Ectodermal cell (in vitro differentiated cells): ENCODE results near the gene TMEM150B.

Experiments used
- H3K27ac ChIP-seq: 2 replicates; pipeline ENCODE4 v1.7.0; 2013; ENCODE audit warnings: mild to moderate bottlenecking, low read depth, low read length; ENCODE audit not compliant: insufficient read depth, poor library complexity, severe bottlenecking
- H3K27me3 ChIP-seq: 2 replicates; pipeline ENCODE4 v1.7.0; 2013; ENCODE audit warnings: mild to moderate bottlenecking, low read length; ENCODE audit not compliant: insufficient read depth, control insufficient read depth, poor library complexity, severe bottlenecking
- H3K36me3 ChIP-seq: one replicate; pipeline ENCODE4 v1.7.0; 2013; ENCODE audit warnings: low read length; ENCODE audit not compliant: control insufficient read depth, insufficient read depth
- H3K4me1 ChIP-seq: one replicate; pipeline ENCODE4 v1.7.0; 2013; ENCODE audit warnings: low read length; ENCODE audit not compliant: control insufficient read depth, insufficient read depth
- H3K4me3 ChIP-seq: 2 replicates; pipeline ENCODE4 v1.7.0; 2013; ENCODE audit warnings: low read depth, low read length, control low read depth; ENCODE audit not compliant: insufficient read depth
- H3K9me3 ChIP-seq: 2 replicates; pipeline ENCODE4 v1.7.0; 2013; ENCODE audit warnings: mild to moderate bottlenecking, low read length, moderate library complexity; ENCODE audit not compliant: control insufficient read depth
- WGBS, 2 experiments: methylation state at CpG; one replicate each; pipeline ENCODE4 v1.1.7; 2013; ENCODE audit warnings: missing lambda C conversion rate in 2 of 2; 5-methylcytosine and 5-hydroxymethylcytosine counted together

The TMEM150B gene

DNA sequence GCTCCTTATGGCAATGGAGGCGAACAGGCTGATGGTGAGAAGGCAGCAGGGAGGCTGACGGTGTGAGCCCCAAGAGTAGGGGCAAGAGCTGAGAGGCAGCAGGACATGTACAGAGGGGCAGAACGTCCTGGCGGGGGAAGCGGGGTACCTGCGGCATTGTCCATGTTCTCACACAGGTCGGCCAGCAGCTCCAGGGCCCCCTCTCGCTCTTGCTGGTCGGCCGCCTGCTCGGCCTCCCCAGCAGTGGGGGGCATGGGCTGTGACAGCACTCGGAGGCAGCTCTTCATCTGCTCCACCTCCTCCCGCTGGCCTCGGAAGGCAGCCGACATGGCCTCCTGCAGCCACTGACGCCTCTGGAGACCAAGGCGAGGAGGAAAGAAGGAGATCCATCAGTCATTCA, 47.6 kb downstream of the TMEM150B start:
- Histone ChIP-seq H3K36me3 (peaks cover 9% of the 10 kb centered on the region), H3K27ac (no peak overlapping the region), H3K4me1 (peaks cover 18% of the 10 kb centered on the region), H3K9me3 (no peaks in the 10 kb centered on the region), H3K27me3 (no peaks in the 10 kb centered on the region), H3K4me3 (no peak overlapping the region)
- WGBS, 2 experiments = 87 to 88% methylated on average over 17 of the region's 17 CpGs

DNA sequence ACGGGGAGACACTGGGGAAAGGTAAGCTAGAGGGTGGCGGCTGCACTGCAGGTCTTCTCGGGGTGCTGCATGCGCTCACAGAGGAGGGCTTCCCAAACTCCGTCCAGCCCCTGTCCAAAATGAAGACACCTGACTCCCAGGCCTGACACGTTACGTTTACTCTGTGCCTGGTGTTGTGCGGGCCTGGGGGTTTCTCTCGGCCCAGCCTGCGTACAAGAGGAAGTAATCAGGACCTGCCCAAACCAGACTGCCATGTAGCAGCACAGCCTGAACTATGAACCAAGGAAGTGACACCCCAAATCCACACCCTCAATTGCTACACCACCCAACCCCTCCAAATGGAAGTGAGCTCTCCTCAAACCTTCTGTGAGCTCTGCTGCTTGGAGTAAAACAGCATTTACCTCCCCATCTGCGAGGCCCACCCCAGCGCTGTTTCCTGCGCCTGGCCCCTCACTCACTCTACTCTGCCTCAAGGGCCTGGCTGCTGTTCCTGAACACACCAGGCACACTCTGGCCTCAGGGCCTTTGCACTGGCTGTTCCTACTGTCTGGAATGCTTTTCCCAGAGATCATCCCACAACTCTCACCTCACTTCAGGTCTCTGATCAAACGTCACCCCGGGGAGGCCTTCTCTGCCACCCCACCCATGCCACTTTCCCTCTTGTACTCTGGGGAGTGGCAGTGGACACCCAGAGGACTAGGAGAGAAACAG, 48.3 kb downstream of the TMEM150B start:
- H3K4me1 ChIP-seq = peaks cover 18% of the 10 kb centered on the region
- no peaks in the 10 kb centered on the region for H3K27me3 ChIP-seq
- 96% methylated on average over 15 of the region's 15 CpGs for WGBS, 2 experiments
- no peaks in the 10 kb centered on the region for H3K9me3 ChIP-seq
- H3K36me3 ChIP-seq = peaks cover 9% of the 10 kb centered on the region
- no peak overlapping the region for H3K4me3 ChIP-seq
- no peak overlapping the region for H3K27ac ChIP-seq

DNA sequence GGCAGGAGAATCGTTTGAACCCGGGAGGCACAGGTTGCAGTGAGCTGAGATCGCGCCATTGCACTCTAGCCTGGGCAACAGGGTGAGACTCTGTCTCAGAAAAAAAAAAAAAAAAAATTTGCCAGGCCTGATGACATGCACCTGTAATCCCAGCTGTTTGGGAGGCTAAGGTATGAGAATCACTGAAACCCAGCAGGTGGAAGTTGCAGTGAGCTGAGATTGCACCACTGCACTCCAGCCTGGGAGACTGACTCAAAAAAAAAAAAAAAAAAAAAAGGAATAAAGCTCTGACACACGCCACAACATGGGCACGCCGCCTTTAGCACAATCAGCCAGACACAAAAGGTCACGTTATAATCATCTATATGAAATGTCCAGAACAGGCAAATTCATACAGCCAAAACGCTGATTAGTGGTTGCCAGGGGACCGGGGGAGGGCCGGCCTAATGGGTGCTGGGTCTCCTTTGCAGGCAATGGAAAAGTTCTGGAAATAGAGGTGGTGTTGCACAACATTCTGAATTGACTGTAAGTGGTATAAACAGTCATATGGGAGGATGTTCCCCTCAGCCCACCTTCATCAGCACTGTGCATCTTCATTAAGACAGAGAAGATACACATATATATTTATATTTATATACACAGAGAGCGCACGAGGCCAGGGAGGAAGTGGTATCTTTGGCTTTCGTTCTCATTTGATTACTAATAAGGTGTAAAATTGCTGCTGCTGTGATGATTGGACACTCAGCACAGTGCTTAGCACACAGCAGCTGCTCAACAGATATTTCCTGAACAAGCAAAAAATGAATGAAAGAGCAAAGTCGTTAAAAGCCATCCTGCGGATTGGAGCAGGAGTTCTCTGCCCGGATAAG, 49.1 kb downstream of the TMEM150B start:
- H3K27me3 ChIP-seq = no peaks in the 10 kb centered on the region
- peaks cover 9% of the 10 kb centered on the region for H3K36me3 ChIP-seq
- 94 to 96% methylated on average over 17 of the region's 17 CpGs for WGBS, 2 experiments
- no peak overlapping the region for H3K27ac ChIP-seq
- no peaks in the 10 kb centered on the region for H3K9me3 ChIP-seq
- no peak overlapping the region for H3K4me3 ChIP-seq
- peaks cover 18% of the 10 kb centered on the region for H3K4me1 ChIP-seq

DNA sequence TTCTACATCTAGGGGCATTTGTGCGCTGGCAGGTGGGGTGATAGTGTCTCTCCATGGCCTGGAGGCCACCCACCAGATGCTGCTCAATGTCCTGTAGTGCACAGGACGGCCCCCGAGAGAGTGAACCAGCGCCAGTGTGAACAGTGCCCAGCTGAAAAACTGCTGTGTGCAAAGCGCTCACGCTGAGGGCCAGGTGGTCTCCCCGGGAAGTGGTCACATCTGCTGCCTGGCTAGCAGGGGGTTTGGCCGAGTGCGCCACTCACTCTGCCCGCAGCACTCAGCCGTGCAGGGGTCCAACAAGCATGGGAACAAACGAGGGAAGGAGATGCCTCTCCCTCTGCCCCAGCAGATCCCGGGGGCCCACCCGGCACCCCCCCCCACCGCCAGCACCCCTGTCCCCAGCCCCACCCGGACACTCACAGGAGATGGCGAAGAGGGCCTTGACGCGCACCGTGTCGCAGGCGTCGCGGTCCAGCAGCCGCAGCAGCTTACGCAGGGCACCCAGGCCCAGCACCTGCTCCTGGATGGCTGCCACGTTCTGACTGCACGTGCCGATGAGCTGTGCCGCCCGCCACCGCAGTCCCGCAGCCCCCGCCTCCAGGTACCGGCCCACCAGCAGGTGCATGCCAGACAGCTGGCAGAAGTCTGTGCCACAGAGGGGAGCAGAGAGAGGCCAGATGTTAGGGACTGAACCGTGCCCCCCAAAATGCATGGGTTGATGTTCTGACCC, 51.0 kb downstream of the TMEM150B start:
- peaks cover 9% of the 10 kb centered on the region for H3K36me3 ChIP-seq
- no peak overlapping the region for H3K27ac ChIP-seq
- H3K27me3 ChIP-seq = no peaks in the 10 kb centered on the region
- no peaks in the 10 kb centered on the region for H3K9me3 ChIP-seq
- peaks cover 11% of the 10 kb centered on the region for H3K4me1 ChIP-seq
- WGBS, 2 experiments = 95 to 96% methylated on average over 36 of the region's 36 CpGs
- H3K4me3 ChIP-seq = no peak overlapping the region

DNA sequence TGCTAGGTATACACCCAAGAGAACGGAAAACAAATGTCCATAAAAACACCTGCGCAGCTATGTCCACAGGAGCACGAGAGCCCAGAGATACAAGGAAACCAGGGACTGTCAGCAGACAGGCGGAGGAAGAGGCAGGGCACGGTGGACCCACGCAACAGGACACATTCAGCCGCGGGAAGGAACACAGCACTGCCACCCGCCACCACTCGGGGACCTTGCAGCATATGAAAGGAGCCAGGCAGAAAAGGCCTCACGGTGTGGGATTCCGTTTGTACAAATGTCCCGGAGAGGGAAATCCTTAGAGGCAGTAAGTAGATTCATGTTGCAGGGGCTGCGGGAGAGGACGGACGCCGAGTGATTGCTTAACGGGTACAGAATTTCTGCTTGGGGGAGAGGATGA, 53.0 kb downstream of the TMEM150B start:
- H3K4me3 ChIP-seq = no peak overlapping the region
- H3K27me3 ChIP-seq = no peaks in the 10 kb centered on the region
- no peaks in the 10 kb centered on the region for H3K9me3 ChIP-seq
- H3K27ac ChIP-seq = no peak overlapping the region
- 92 to 94% methylated on average over 18 of the region's 18 CpGs for whole genome bisulfite sequencing, 2 experiments
- H3K36me3 ChIP-seq = peaks cover 9% of the 10 kb centered on the region
- no peaks in the 10 kb centered on the region for H3K4me1 ChIP-seq

DNA sequence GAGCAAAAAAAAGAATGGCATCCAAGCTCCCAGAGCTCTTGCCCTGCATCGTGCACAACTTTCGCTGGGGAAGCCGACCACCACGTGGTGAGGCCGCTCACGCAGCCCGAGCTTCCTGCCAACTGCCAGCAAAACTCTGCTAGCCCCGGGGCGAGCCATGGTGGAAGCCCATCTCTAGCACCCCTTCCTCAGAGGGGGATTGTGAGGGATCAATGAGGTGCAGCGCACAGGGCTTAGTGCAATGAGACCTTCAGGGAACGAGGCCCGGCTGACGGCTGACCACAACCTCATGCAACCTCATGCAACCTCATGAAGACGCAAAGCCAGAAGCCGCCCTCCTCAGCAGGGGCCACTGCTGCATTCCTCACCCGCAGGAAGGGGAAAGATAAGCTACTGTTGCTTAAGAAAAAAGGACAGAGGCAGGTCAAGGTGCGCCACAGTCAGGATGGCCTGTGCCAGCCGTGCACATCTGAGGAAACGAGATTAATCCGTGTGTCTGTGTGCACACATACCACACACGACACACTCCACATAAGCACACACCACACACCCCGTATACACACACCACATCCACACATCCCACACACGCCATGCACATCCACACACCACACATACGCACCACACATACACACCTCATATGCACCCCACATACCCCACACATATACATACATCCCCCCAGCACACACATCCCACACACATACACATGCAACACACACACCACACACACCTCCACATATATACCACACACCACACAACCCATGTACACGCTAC, 54.8 kb downstream of the TMEM150B start:
- Histone ChIP-seq H3K27ac (no peak overlapping the region), H3K27me3 (no peaks in the 10 kb centered on the region), H3K9me3 (no peaks in the 10 kb centered on the region), H3K4me3 (no peak overlapping the region), H3K36me3 (peaks cover 6% of the 10 kb centered on the region), H3K4me1 (no peaks in the 10 kb centered on the region)
- 93 to 94% methylated on average over 25 of the region's 25 CpGs for WGBS, 2 experiments

DNA sequence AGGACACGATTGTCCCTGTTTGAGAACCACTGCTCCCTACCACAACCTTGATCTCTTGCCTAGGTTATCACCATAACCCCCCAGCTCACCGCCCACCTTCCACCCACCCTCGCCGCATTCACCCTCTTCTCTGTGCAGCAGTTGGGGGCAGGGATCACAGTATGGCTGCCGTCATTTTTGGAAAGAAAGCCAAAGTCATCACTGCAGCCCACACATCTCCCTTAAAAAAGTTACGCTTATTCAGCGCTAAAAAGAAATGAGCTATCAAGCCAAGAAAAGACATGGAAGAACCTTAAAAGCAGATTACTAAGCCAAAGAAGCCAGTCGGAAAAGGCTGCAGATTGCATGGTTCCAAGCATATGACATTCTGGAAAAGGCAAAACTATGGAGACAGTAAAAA, 55.8 kb downstream of the TMEM150B start:
- 92 to 93% methylated on average over 8 of the region's 8 CpGs for WGBS, 2 experiments
- Histone ChIP-seq H3K27ac (no peak overlapping the region), H3K4me3 (no peak overlapping the region), H3K4me1 (no peaks in the 10 kb centered on the region), H3K36me3 (peaks cover 6% of the 10 kb centered on the region), H3K27me3 (no peaks in the 10 kb centered on the region), H3K9me3 (no peaks in the 10 kb centered on the region)

DNA sequence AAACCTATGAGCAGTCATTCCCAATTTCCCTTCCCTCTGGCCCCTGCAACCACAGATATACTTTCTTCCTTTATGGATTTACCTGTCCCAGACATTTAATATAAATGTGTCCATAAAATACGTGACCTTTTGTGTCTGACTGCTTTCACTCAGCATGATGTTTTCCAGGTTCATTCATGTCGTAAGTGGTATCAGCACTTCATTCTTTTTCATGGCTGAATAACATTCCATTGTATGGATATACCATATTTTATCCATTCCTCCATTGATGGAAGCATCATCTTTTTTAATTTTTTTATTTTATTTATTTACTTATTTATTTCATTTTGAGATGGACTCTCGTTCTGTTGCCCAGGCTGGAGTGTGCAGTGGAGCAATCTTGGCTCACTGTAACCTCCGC, 58.3 kb downstream of the TMEM150B start:
- H3K4me3 ChIP-seq = no peak overlapping the region
- no peaks in the 10 kb centered on the region for H3K27me3 ChIP-seq
- WGBS, 2 experiments = 91 to 97% methylated on average over 4 of the region's 4 CpGs
- H3K9me3 ChIP-seq = no peaks in the 10 kb centered on the region
- peaks cover 3% of the 10 kb centered on the region for H3K36me3 ChIP-seq
- H3K27ac ChIP-seq = no peak overlapping the region
- H3K4me1 ChIP-seq = no peaks in the 10 kb centered on the region

DNA sequence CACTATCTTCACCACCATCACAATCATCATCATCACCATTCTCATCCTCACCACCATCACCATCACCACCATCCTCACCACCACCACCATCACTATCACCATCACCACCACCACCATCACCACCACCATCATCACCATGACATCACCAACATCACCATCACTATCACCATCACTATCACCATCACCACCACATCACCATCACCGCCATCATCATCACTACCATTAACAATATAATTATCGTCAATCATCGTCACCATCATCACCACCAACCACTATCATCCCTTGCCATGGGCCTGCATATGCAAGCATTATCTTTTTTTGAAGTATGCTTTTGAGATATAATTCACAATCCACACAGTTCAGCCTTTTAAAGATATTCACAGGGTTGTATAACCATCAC, 58.7 kb downstream of the TMEM150B start:
- H3K27me3 ChIP-seq = no peaks in the 10 kb centered on the region
- H3K4me1 ChIP-seq = no peaks in the 10 kb centered on the region
- WGBS, 2 experiments = 93 to 97% methylated on average over 3 of the region's 3 CpGs
- H3K4me3 ChIP-seq = no peak overlapping the region
- H3K9me3 ChIP-seq = no peaks in the 10 kb centered on the region
- H3K27ac ChIP-seq = no peak overlapping the region
- peaks cover 3% of the 10 kb centered on the region for H3K36me3 ChIP-seq
